HG02943 (cell line): ENCODE results near the gene DYSF.

ENCODE experiments used
- ATAC-seq: cut with Tn5 transposase; IDR thresholded peaks from one replicate; pipeline ENCODE4 v1.9.1; 2021; ENCODE audit warnings: mild to moderate bottlenecking, low read depth, moderate library complexity; ENCODE audit not compliant: unreplicated experiment

Gene DYSF

DNA sequence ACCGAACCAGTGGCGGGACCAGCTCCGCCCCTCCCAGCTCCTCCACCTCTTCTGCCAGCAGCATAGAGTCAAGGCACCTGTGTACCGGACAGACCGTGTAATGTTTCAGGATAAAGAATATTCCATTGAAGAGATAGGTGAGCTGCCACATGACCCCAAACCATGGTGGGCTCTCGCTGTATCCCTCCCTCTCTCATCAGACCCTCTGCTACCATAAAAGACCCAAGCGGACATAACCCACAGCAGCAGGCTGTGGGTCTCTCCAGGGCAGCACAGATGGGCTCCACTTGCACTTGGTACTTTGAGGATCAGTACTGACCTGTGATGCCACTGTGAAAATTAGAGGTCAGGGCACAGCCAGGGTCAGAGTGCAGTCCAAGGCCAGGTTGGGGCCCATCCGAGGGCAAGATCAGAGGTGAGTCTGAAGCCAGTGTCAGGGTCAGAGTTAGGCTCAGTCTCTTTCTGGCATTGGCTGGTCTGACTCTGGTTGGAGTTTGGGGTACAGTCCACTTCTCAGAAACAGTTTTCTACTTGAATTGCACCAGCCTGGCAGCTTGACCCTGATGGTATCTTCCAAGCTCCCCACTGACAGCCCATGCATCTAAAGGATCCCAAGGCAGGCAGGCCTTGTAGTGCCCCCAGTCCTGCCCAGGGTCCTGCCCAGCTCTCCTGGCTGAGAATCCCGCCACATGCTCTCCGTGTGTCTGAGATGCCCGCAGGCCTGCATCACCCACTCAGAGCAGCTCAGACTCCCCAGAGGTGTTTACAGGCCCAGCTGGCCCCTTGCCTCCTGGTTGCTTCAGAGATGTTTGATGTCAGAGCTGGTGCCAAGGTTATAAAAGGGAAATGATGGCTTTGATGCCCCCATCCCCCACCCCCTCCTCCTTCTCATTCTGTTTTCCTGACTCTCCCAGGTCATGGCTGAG, 212.1 kb downstream of the DYSF start:
- ATAC-seq: no peak

DNA sequence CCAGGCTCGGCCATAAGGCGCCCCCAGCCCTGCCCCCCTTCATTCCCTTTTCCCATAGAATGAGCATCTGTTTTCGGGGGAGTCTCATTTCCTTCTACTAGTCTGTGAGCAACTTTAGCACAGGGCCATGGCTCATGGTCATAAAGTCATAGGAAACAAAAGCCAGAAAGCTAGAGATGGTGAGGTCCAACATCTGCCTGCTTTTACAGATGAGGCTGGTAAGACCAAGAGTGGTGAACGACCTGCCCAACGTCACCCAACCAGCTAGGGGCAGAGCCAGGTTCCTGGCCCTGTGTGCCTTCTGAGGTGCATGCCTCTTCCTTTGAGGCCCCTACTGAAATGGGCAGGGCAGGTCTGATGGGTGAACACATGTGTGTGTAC, 212.7 kb downstream of the DYSF start:
- no peak for ATAC-seq

DNA sequence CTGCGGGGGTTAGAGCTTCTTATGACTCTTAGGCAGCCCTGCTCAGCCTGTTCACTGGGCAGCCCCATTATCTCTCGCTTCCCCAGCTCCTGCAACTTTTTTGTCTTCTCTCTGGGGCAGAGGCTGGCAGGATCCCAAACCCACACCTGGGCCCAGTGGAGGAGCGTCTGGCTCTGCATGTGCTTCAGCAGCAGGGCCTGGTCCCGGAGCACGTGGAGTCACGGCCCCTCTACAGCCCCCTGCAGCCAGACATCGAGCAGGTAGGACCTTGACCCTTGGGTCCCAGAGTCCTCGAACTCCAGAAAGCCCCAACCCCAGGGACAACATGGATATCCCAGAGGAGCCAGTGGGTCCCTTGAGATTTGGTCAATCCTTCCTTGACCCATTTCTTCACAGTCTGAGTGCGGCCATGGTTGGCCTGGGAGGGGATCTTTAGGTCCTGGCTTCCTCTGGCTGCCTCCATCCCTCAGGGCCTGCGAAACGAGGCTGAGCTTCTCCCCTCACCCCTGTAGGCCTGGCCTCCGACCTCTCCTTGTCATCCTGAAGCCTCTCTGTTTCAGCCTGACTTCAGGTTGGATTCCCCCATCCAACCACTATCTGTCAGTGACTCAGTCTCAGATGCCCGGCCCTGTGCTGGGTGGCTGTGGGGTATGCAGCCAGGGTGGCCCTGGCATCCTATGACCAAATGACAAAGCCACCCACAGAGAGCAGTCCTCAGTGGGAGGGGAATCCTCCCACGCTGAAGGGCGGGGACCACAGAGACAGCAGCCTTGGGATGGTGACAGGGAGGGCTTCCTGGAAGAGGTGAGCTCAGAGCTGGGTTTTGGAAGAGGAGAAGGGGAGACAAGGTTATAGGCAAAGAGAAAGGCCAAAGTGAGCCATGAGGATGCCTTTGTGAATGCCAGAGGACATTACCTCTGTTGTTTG, 214.2 kb downstream of the DYSF start:
- ATAC-seq: no peak

DNA sequence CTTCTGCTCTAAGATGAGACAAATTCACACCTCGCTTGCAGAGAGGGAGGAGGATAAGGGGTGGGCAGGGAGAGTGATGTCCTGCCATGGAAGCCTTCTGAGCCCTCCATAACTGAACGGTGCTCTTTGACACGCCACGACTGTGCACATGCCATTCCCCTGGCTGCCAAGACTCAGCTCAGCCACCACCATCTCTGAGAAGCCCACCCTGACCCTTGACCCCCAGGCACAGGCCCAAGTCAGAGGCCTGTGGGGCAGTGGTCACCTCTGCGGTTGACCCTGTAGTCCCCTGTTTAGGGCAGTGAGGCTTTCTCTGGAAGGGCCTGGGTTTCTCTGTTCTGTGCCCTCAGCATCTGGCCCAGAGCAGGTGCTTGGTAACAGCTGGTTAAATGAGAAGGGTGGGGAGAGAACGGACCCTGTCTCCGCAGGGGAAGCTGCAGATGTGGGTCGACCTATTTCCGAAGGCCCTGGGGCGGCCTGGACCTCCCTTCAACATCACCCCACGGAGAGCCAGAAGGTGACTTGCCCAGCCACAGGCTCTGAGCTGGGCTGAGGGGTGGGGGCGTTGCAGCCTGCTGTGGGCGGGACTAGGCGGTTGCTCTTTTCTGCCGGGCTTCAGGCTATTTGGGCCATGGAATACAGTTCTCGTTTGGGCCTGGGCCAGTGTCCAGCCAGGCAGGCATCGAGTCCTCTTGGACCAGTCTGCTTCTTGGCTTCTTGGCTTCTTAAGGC, 215.1 kb downstream of the DYSF start:
- ATAC-seq: no peak

DNA sequence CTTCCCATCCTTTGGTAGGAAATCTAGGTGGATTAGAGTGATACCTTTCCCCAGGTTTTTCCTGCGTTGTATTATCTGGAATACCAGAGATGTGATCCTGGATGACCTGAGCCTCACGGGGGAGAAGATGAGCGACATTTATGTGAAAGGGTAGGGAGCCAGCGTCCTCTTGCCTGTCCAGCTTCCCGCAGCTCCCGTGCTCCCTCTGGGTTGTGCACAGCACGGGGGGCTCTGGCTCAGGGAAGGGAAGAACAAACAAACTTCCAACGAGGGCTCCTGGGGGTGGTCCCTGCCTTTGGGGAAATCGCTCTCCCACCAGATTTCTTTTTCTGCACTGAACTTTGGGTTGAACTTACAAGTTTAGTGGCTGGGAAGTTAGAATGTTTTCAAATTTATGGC, 215.7 kb downstream of the DYSF start:
- no peak for ATAC-seq

DNA sequence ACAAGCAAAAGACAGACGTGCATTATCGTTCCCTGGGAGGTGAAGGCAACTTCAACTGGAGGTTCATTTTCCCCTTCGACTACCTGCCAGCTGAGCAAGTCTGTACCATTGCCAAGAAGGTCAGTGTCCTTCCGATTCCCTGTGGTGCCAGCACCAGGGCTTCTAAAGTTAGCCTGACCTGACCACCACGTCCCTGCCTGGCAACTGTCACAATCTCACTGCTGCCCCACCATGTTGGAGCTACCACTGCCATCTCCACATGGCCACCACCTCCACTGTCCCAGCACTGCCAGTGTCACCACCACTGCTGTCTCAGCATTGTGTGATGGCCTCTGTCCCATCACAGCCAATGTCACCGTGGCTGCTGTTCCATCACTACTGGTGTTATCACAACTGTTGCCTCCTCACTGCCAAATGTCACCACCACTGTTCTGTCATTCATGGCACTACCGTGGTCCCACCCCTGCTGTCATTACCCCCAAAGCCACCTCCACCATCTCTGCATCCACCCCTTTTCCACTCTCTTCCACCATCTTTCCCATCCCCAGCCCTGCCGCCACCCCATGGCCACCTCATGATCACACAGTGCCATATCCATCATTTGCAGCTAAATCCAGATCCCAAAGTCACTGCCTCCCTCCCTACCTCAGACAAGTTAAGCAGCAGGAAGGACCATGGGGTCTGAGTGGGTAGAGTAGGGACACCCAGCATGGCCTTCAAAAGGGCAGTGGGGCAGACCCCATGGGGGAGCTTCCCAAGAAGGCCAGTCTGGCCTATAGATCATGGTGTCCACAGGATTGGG, 216.5 kb downstream of the DYSF start:
- ATAC-seq: no peak

DNA sequence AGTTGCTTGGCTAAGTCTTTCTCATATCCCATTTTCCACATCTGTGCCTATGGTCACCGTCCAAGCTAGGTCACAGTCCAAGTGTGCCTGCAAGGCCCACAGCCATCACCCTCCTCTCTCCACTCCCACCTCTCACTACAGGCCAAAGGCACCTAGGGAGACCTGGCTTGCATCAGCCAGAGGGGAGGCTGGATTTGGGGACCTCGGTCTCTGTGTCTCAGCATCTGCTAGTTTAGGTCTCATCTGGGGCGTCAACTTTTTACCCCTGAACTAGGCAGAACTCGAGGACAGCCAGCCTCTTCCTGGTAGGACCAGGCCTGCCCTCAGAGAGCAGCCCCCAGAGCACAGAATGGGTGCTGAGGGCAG, 217.1 kb downstream of the DYSF start:
- ATAC-seq: no peak

DNA sequence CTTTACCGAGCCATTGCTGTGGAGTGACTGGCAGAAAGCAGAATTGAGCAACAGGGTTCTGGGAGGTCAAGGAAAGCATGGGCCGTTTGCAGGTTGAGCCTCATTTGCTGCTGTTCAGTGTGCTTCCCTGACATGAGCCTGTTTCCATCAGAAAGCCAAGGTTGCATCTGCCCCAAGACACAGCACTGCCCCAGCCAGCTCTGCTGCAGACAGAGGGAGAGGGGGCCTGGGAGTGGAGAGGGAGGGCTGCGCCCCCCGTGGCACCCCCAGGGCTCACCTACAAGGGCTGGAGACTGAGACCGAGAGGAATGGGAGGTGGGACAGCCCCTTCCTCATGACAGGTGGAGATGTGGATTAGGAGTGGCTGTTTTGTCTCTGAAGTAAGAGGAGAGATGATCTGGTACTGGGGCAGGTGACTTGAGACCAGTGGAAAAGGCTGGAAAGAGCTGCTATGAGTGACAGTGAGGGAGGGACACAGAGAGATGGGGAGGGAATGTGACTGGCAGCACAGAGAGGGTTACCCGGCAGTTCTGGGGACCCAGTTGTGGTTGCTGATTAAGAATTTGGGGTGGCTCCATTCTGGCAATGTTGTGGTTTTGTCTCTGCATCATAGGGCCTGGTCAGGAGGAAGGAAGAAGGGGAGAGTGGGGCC, 218.0 kb downstream of the DYSF start:
- no peak for ATAC-seq

DNA sequence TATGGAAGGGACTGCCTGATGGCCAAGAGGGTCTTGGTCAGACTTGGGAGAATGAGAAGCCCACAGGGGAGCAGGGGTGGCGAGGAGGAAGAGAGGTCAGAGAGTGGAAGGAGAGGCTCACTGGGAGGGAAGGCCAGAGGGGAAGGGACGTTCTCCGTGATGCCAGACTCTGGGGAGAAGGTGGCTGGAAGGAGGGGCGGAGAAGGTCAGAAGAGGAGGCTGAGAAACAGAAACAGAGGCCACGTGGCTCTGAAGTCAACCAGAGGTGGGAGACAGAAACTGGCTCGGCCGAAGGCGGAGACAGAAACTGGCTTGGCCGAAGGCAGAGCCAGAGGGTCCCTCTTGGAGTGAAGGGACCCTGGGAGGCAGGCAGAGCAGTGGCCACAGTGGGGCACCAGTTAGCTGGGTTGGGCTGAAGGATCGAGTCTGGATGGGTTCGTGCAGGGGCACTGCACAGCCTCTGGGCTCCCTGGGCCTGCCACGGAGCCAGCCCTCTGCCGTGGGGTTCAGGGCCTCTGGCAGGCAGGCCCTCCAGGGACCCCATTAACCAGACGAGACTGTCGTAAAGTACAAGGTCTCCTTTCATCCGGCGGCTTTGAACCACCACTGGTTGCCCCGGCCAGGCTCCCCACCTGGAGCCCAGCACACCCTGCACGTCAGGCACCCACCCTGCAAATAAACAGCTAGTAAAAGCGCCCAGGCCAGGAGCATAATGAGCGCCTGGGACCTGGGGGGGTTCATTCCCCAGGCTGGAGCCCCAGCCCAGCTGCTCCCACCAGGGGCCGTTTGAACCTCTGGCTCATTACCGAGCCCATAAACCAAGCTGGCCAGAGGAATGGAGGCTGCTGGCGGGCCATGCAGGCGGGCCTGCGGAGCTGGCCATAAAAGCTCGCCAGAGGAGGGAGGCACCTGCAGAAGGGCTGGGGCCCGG, 218.8 kb downstream of the DYSF start:
- ATAC-seq: no peak

DNA sequence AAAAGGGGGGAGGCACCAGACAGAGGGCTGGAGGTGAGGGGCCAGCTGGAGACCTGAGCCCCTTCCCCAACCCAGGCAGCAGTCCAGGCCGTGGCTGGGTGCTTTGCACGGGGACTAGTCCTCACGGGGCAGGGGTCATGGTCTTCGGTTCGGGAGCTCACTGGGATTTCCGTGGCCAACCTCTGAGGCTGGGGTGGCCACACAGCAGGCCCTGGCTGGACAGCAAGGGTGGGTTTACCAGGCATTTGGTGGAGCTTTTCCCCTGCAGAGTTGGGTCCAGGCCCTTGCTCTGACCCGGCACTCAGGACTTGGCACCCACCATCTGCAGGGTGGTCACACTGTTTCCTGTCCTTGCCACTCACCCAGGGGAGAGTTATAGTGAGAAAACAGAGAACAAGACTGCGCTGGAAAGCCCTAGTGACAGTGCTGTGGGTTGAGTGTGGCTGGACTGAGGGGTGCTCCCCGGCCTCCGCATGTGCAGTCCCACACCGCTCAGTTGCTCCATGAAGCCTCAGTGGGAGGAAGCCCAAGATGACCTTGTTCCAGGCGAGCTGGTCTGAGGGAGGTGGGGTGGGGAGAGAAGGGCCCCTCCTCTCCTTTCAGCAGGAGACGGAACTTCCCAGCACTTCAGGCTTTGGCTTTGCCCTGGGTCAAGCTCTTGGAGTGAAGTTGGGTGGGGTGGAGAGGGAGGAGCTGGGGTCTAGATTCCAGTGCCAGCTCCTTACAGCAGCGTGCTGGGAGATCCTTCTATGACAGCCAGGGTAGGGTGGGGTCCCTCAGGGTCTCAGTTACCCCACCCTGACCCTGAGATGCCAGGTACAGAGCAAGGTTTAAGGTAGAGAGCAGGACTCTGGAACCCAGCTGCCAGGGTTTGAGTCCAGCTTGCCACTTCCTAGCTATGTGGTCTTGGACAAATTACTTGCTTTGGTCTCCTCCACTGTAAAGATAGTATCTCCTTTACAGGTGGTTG, 219.8 kb downstream of the DYSF start:
- ATAC-seq: no peak

DNA sequence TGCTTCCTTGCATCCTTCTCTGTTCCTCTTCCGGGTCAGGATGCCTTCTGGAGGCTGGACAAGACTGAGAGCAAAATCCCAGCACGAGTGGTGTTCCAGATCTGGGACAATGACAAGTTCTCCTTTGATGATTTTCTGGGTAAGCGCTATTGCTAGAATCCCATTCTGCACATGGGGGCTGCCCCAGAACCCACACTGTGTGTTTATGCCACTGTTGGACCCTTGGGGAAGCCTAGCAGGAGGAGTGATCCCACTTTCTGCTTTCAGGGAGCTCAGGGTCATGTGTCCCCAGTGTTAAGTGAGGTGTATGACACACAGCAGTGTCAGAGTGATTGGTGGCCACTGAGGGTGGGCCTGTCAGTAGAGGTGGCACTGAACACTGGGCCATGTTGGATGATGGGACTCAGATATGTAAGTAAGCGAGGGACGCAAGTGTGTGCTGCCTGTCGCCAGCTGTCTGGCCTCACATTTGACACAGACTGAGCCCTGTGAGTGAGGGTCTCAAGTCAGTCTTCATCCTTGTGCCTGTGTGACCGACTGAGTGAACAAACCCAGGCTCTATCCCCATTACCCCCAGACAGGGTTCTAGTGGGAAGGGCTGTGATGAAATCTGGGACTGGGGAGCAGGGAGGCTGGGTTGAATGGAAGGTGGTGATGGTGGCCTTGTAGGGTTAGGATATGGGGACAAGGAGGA, 220.9 kb downstream of the DYSF start:
- no peak for ATAC-seq

DNA sequence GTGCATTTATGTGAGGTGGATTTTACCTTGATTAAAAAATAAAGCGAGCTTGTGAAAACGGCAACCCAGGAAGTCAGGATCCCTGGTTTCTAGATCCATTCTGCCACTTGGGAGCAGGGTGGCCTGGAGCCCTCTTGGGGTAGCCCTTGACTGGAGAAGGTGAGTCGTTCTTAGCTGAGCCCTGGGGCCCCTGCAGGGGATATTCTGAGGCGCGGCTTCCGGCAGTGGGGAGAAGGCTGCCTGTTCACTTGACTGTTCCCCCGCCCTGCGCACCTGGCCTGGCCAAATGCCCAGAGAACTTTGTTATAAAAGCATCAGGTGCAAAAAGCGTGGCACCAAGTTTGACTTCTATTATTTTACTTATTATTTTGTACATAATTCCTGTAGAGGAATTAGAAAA, 221.9 kb downstream of the DYSF start:
- ATAC-seq: no peak

DNA sequence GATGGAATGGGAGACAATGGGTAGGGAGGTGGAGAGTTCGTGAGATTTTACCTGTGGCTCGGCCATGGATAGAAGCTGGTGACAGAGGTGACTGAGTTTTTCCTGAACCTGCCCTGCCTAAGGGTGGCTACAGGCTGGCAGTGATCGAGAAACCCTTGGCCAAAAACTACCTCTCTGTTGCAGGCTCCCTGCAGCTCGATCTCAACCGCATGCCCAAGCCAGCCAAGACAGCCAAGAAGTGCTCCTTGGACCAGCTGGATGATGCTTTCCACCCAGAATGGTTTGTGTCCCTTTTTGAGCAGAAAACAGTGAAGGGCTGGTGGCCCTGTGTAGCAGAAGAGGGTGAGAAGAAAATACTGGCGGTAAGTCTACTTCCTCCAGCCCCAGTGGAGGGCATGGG, 225.5 kb downstream of the DYSF start:
- no peak for ATAC-seq

DNA sequence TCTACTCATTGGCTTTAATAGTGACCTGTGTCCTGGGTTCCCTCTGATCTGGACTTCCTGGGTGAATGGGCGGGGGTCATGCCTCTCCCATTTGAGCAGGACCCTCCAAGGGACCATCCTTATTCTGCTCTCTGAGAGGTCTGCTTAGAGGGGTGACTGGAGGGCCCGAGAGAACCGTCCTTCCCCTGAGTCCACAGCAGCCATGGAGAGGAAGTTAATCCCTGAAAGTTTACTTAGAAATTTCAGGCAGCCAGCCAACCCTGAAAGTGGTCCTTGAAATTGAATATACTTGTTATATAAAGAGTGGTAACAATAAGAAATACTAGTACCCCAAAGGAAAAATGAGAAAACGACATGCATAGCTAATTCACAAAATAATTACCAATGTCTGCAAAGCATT, 226.1 kb downstream of the DYSF start:
- ATAC-seq: no peak

DNA sequence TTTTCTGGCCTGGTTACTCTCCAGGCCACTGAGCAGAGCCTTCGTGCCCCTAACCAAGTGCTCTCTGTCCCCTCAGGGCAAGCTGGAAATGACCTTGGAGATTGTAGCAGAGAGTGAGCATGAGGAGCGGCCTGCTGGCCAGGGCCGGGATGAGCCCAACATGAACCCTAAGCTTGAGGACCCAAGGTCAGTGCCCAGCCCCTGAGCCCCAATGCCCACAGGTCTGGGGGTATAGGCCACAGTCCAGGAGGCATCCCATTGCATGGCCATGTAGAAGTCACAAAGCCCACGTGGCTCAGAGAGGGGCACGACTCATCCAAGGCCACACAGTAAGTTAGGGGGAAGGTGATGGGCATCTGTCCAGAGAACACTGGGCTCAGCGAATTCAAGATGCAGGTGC, 227.6 kb downstream of the DYSF start:
- ATAC-seq: no peak

DNA sequence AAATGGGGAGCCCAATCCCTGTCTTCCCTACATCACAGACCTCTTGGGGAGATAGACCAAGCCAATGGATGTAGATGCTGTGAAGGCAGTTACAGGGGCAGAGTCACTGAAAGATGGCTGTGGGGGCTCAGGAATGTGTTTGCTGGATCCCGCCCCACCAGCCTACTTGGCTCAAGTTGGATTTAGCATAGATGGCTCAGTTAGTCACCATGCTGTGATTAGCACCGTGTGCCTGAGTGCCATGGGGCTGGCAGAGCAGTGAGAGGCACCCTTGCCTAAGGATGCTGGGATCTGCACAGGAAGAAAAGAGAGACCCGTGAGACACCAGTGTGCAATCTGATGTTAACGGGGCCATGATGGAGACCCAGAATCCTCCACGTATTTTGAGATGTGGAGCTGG, 228.3 kb downstream of the DYSF start:
- ATAC-seq: no peak

DNA sequence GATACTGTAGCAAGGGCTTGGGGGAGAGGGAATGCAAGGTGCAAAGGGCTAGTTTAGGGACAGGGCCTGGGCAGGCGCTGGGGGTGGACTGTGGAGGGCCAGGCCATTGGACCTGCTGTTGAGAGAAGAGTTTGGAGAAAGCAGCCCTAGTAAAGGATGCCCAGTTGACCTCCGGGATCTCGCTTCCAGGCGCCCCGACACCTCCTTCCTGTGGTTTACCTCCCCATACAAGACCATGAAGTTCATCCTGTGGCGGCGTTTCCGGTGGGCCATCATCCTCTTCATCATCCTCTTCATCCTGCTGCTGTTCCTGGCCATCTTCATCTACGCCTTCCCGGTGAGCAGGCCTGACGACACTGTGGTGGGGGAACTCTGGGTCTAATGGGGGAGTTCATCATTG, 229.0 kb downstream of the DYSF start:
- no peak for ATAC-seq
